ENCODE measurements around the gene ALOX12.
"Not testable (repeated sequence)": the region's sequence is repeated elsewhere in the genome, so short reads cannot be mapped to it uniquely, and the experiment has no call there.

Gene ALOX12

DNA sequence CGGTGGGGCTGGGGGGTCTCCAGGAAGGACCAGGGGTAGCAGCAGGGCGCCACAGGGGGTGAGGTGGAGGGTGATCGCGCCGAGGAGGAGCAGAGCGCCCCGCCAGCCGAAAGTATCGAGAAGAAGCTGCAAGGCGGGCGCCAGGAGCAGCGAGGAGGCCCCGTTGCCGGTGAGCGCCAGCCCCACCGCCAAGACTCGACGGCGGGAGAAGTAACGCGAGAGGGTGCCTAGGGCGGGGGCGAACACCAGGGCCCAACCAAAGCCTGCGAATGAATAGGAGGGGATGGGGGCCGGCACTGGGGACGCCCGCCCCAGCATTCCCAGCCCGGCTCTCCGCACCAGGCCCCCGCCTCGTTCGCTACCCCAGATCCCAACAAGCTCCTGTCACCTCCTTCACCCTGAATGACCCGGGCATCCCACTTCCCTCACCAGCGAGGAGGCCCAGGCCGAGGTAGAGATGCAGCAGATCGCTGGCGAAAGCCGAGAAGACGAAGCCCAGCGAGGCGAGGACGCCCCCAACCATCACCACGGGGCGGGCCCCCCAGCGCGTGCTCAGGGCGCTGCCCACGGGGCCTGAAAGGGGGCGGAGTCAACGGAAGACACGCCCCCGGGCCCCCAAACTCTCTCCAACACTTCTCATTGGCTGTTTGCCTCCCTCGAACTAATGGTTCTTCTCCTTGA is 46.8 kb downstream of the ALOX12 start:
- no peak for TF ChIP-seq TAF1 (IDR thresholded peaks at IDR 0.05; ENCODE audit: low read depth, low read length)
- TF ChIP-seq POLR2A (IDR thresholded peaks at IDR 0.05; ENCODE audit: low read depth, low read length), result peak; percentile 47; the same call in 1 of the 2 replicates
- peak; percentile 16 for FAIRE-seq
- no peak for DNase-seq (ENCODE audit: insufficient read length, low spot score)

DNA sequence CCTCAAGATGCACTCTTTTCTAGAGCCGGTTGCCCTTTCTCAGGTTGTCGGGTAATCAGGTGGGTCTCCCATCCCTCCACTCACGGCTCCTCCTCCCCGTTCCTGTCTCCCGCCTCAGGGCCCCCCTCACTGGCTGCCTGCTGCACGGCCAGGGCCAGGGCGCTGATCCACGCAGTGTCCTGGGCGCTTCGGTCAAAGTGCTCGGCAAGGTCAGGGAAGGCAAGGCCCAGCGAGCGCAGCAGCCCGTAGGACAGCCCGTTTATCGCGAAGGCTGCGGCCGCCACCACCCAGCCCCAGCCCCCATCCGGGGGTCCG is 47.3 kb downstream of the ALOX12 start:
- DNase-seq (ENCODE audit: insufficient read length, low spot score) (no peak), FAIRE-seq (peak; percentile 43)
- TF ChIP-seq SPI1 (IDR thresholded peaks at IDR 0.05; ENCODE audit: low read depth, low read length) (no peak), POU2F2 (IDR thresholded peaks at IDR 0.05; ENCODE audit: low read depth, low read length) (no peak), POLR2AphosphoS5 (IDR thresholded peaks at IDR 0.05; ENCODE audit: low read depth, low read length) (no peak), TAF1 (IDR thresholded peaks at IDR 0.05; ENCODE audit: low read depth, low read length) (no peak), POLR2A (IDR thresholded peaks at IDR 0.05; ENCODE audit: low read depth, low read length) (no peak), PAX5 (IDR thresholded peaks at IDR 0.05; ENCODE audit: insufficient read depth, low read length, severe bottlenecking) (no peak)

DNA sequence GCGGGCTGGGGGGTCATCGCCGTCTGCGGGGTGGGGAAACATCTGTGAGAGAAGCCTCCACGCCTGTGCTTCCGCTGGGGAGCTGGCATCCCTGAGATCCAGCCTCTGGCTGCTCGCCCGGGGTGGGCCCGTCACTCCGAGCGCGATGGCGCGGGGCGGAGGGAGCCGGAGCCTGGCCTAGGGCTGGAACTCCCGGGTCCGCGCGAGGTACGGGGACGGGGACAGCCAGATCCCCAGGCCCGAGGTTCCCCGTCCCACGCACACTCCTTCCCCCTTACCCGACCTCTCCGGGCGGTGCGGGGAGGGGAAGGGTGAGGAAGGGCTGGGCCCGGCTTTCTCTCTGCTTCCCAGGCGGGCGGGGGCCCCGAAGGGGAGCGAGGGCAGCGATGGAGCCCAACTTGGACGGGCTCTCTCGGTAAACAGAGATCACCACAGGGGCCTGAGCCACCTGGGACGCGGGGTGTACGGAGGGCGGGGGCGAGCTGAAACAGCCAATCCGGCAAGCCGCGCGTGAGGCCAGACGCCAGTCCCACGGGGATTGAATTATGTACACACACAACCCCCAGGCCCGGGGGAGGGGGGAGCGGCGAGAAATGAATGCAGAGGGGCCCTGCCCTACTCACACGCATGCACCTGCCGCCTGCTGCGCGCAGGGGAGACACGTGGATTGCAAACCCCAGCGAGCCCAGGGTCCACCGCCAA is 47.8 kb downstream of the ALOX12 start, which contains the start of gene SLC16A11:
SLC16A11 (minus strand) TSS at position 596 of the 702 bp plus-strand sequence; CDS start at position 17, 579 bp downstream.
- no peak for TF ChIP-seq TAF1 (IDR thresholded peaks at IDR 0.05; ENCODE audit: low read depth, low read length)
- TF ChIP-seq PAX5 (IDR thresholded peaks at IDR 0.05; ENCODE audit: insufficient read depth, low read length, severe bottlenecking), result no peak
- no peak for TF ChIP-seq POLR2A (IDR thresholded peaks at IDR 0.05; ENCODE audit: low read depth, low read length)
- no peak for TF ChIP-seq SPI1 (IDR thresholded peaks at IDR 0.05; ENCODE audit: low read depth, low read length)
- TF ChIP-seq POU2F2 (IDR thresholded peaks at IDR 0.05; ENCODE audit: low read depth, low read length), result no peak
- TF ChIP-seq POLR2AphosphoS5 (IDR thresholded peaks at IDR 0.05; ENCODE audit: low read depth, low read length), result no peak
- DNase-seq (ENCODE audit: insufficient read length, low spot score), result peak; percentile 35
- FAIRE-seq, result peak; percentile 77

DNA sequence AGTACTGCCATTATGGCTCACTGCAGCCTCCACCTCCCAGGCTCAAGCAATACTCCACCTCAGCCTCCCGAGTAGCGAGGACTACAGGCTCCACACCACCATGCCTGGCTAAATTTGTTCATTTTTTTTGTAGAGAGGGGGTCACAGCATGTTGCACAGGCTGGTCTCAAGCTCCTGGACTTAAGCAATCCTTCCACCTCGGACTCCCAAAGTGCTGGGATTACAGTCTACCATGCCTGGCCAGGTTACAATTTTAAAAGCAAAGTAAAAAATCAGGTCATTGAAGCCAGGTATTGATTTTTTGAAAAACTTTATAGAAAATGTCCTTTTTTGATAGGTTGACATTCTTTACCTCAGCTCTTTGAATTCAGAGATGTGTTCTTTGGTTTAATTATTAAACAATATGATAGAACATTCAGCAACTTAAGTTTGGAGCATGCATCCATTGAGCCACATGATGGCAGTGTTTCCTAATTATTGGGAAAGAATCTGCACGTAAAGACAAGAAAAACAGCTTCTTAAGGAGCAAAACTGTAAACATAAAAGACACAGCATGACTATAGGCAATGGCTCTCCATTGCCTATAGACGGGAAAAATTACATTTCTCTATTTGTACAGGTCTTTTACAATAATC is 49.8 kb downstream of the ALOX12 start:
- TF ChIP-seq POLR2A (IDR thresholded peaks at IDR 0.05; ENCODE audit: low read depth, low read length) (no peak), POU2F2 (IDR thresholded peaks at IDR 0.05; ENCODE audit: low read depth, low read length) (no peak), PAX5 (IDR thresholded peaks at IDR 0.05; ENCODE audit: insufficient read depth, low read length, severe bottlenecking) (no peak), TAF1 (IDR thresholded peaks at IDR 0.05; ENCODE audit: low read depth, low read length) (no peak), POLR2AphosphoS5 (IDR thresholded peaks at IDR 0.05; ENCODE audit: low read depth, low read length) (no peak), SPI1 (IDR thresholded peaks at IDR 0.05; ENCODE audit: low read depth, low read length) (no peak)
- no peak for DNase-seq (ENCODE audit: insufficient read length, low spot score)
- FAIRE-seq, result peak; percentile 35

GRCh38 chr17:7046127-7046724 is 50.4 kb downstream of the ALOX12 start:
- TF ChIP-seq SPI1 (IDR thresholded peaks at IDR 0.05; ENCODE audit: low read depth, low read length), result no peak
- TF ChIP-seq POLR2AphosphoS5 (IDR thresholded peaks at IDR 0.05; ENCODE audit: low read depth, low read length), result no peak
- TF ChIP-seq POU2F2 (IDR thresholded peaks at IDR 0.05; ENCODE audit: low read depth, low read length), result no peak
- TF ChIP-seq TAF1 (IDR thresholded peaks at IDR 0.05; ENCODE audit: low read depth, low read length), result no peak
- FAIRE-seq (peak; percentile 23), DNase-seq (ENCODE audit: insufficient read length, low spot score) (no peak)

- DNase-seq (ENCODE audit: insufficient read length, low spot score), result not testable (repeated sequence)
- TF ChIP-seq SPI1 (IDR thresholded peaks at IDR 0.05; ENCODE audit: low read depth, low read length), result 0 out of 2 replicates have a peak, but pooled peaks have one; percentile 7
- FAIRE-seq, result peak; percentile 83
These were observed 51.0 kb downstream of the ALOX12 start for GRCh38 chr17:7046725-7047397.

DNA sequence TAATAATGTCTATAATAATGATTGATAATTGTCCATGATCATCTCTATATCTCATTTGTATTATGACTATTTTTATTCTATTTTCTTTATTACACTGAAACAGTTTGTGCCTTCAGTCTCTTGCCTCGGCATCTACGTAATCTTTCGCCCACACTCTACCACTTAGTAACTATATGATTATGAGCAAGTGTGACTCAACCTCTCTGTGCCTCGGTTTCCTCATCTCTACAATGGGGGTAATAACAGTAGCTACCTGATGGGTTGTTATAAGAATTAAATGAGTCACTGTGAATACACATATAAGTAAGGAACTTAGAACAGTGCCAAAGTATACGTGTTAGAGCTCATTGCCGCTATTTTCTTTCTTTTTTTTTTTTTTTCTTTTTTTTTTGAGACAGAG is 51.7 kb downstream of the ALOX12 start:
- FAIRE-seq (no peak), DNase-seq (ENCODE audit: insufficient read length, low spot score) (no peak)
- TF ChIP-seq PAX5 (IDR thresholded peaks at IDR 0.05; ENCODE audit: insufficient read depth, low read length, severe bottlenecking) (no peak), TAF1 (IDR thresholded peaks at IDR 0.05; ENCODE audit: low read depth, low read length) (no peak), POLR2AphosphoS5 (IDR thresholded peaks at IDR 0.05; ENCODE audit: low read depth, low read length) (no peak), POLR2A (IDR thresholded peaks at IDR 0.05; ENCODE audit: low read depth, low read length) (no peak), SPI1 (IDR thresholded peaks at IDR 0.05; ENCODE audit: low read depth, low read length) (no peak), POU2F2 (IDR thresholded peaks at IDR 0.05; ENCODE audit: low read depth, low read length) (no peak)

DNA sequence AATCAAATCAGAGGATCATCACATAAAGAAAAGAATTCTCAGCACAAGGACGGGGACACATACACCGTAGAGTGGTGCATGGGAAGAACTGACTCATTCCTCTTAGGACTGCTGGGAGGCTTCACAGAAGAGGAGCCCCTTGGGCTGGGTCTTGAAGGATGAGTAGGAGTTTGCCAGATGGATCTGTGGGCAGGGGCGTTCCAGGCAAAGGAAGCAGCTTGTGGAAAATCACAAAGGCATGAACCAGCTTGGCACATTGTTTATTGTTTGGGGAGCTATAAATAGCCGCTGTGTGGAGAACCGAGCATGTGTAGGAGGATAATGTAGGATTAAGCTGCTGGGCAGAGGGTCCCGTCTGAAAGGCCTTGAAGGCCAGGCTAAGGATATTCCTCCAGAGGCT is 53.1 kb downstream of the ALOX12 start:
- FAIRE-seq (no peak), DNase-seq (ENCODE audit: insufficient read length, low spot score) (no peak)
- TF ChIP-seq POLR2A (IDR thresholded peaks at IDR 0.05; ENCODE audit: low read depth, low read length) (no peak), SPI1 (IDR thresholded peaks at IDR 0.05; ENCODE audit: low read depth, low read length) (no peak), TAF1 (IDR thresholded peaks at IDR 0.05; ENCODE audit: low read depth, low read length) (no peak), POLR2AphosphoS5 (IDR thresholded peaks at IDR 0.05; ENCODE audit: low read depth, low read length) (no peak), PAX5 (IDR thresholded peaks at IDR 0.05; ENCODE audit: insufficient read depth, low read length, severe bottlenecking) (no peak), POU2F2 (IDR thresholded peaks at IDR 0.05; ENCODE audit: low read depth, low read length) (no peak)

DNA sequence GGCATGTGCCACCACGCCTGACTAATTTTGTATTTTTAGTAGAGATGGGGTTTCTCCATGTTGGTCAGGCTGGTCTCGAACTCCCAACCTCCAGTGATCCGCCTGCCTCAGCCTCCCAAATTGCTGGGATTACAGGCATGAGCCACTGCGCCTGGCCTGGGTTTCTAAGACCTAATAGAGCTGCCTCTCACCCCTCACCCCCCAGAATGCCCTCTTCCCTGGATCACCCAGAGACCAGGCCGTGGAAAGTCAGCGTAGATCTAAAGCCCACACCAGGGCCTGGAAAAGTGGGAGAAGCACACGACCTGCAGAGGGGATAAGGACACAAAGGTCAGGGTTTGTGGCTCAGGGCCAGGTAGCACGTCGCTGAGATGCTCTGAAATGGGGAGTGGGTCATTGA is 54.7 kb downstream of the ALOX12 start:
- FAIRE-seq; DNase-seq (ENCODE audit: insufficient read length, low spot score): not testable (repeated sequence)
